GM23248 (cell line): ENCODE measurements around the gene CWC27. TPM values are rescaled to one million over a fixed set of nuclear protein-coding genes. Genes with fewer than 3 reads are reported as not detected.
A peak's percentile ranks its signal among the peaks of the same experiment; 100 is the strongest.

ENCODE experiments used
- DNase-seq: peaks from one replicate; pipeline ENCODE4 v3.0.0-alpha.2; 2015
- H2AFZ ChIP-seq: fragments of 200-600 bp; sonication (generic); 2 replicates; pipeline ENCODE4 v1.6.1; 2016; ENCODE audit warnings: antibody characterized with exemption
- H3F3A ChIP-seq: fragments of 200-600 bp; sonication (generic); 2 replicates; pipeline ENCODE4 v1.6.1; 2016; ENCODE audit warnings: mild to moderate bottlenecking, antibody characterized with exemption, mixed run types; ENCODE audit not compliant: insufficient read depth
- H3K27ac ChIP-seq: fragments of 200-600 bp; sonication (generic); 2 replicates; pipeline ENCODE4 v1.5.1; 2016; ENCODE audit warnings: mild to moderate bottlenecking
- H3K27me3 ChIP-seq: fragments of 200-600 bp; sonication (generic); replicated peaks from 2 replicates; pipeline ENCODE4 v1.6.1; 2016; ENCODE audit warnings: mild to moderate bottlenecking; ENCODE audit not compliant: insufficient read depth
- H3K36me3 ChIP-seq: fragments of 200-600 bp; sonication (generic); 2 replicates; pipeline ENCODE4 v1.6.1; 2016; ENCODE audit warnings: low read depth, mild to moderate bottlenecking
- H3K4me1 ChIP-seq: fragments of 200-600 bp; sonication (generic); 2 replicates; pipeline ENCODE4 v1.6.1; 2016; ENCODE audit warnings: mild to moderate bottlenecking; ENCODE audit not compliant: insufficient read depth
- H3K4me2 ChIP-seq: fragments of 200-600 bp; sonication (generic); one replicate; pipeline ENCODE4 v1.6.1; 2016; ENCODE audit warnings: mild to moderate bottlenecking; ENCODE audit not compliant: unreplicated experiment
- H3K4me3 ChIP-seq: fragments of 200-600 bp; sonication (generic); 2 replicates; pipeline ENCODE4 v1.5.1; 2016; ENCODE audit warnings: mild to moderate bottlenecking
- H3K79me2 ChIP-seq: fragments of 200-600 bp; sonication (generic); 2 replicates; pipeline ENCODE4 v1.6.1; 2016; ENCODE audit warnings: mild to moderate bottlenecking; ENCODE audit not compliant: insufficient read depth
- H3K9ac ChIP-seq: fragments of 200-600 bp; sonication (generic); 2 replicates; pipeline ENCODE4 v1.6.1; 2016; ENCODE audit warnings: mild to moderate bottlenecking
- H3K9me2 ChIP-seq: fragments of 200-600 bp; sonication (generic); 2 replicates; pipeline ENCODE4 v1.6.1; 2016; ENCODE audit warnings: mixed run types, mild to moderate bottlenecking, moderate library complexity; ENCODE audit not compliant: insufficient read depth
- H3K9me3 ChIP-seq: fragments of 200-600 bp; sonication (generic); one replicate; pipeline ENCODE4 v1.6.1; 2017; ENCODE audit warnings: low read depth
- H4K20me1 ChIP-seq: fragments of 200-600 bp; sonication (generic); 2 replicates; pipeline ENCODE4 v1.6.0; 2016; ENCODE audit not compliant: insufficient read depth
- EZH2 ChIP-seq: fragments of 200-600 bp; sonication (generic); IDR thresholded peaks from 2 replicates; pipeline ENCODE4 v1.6.1; 2018; ENCODE audit warnings: antibody characterized with exemption, mild to moderate bottlenecking; ENCODE audit not compliant: insufficient read depth, poor library complexity, severe bottlenecking
- EZH2phosphoT487 ChIP-seq: fragments of 200-600 bp; sonication (generic); IDR thresholded peaks from 2 replicates; pipeline ENCODE4 v1.6.1; 2018; ENCODE audit warnings: antibody characterized with exemption, moderate library complexity, mild to moderate bottlenecking, low read depth; ENCODE audit not compliant: insufficient read depth
- WGBS, 2 experiments: methylation state at CpG; one replicate each; pipeline ENCODE4 v1.1.6; 2015 to 2017; ENCODE audit warnings: low lambda C conversion rate in 2 of 2, low coverage in 1 of 2; ENCODE audit errors: missing lambda C conversion rate in 2 of 2; 5-methylcytosine and 5-hydroxymethylcytosine counted together
- in situ Hi-C: fragments of 300-500 bp; cut with MboI; formaldehyde crosslinking; loops from 2 replicates; pipeline ENCODE4 v1.15.0; 2020
- polyA plus RNA-seq: library from polyadenylated mRNA; unstranded; fragments of >200 nt; fragmentation: Nextera tagmentation; extraction: Ambion mirVana; gene quantifications from 2 replicates; pipeline ENCODE4 v1.2.1, GENCODE V29; 2016
- total RNA-seq: library from RNA; depleted of rRNA; stranded (reverse); fragments of >200 nt; shearing (Covaris generic); gene quantifications from 2 replicates; pipeline ENCODE4 v1.2.3, GENCODE V29; 2014

CWC27 gene
- total and polyA plus RNA-seq, 2 experiments from 2014 or later = 22.7 to 30.5 TPM

- Histone ChIP-seq H3K9me2 (no peaks in the 10 kb centered on the region), H4K20me1 (no peaks in the 10 kb centered on the region), H3K79me2 (no peaks in the 10 kb centered on the region), H3K9ac (no peak overlapping the region), H3F3A (peaks cover 9% of the 10 kb centered on the region), H3K4me3 (no peak overlapping the region), H3K36me3 (0 out of 2 replicates have a peak, but pooled peaks cover 8% of the 10 kb centered on the region), H2AFZ (no peak overlapping the region), H3K4me1 (no peaks in the 10 kb centered on the region), H3K9me3 (no peaks in the 10 kb centered on the region), H3K27me3 (no peaks in the 10 kb centered on the region), H3K27ac (no peak overlapping the region), H3K4me2 (no peak overlapping the region)
- DNase-seq = peak; percentile 8
- 71 to 78% methylated on average over 3 of the region's 3 CpGs for WGBS, 2 experiments
- in situ Hi-C loops = no loop called here
- no peak for TF ChIP-seq EZH2phosphoT487
Observed at GRCh38 chr5:64952951-64953673, 184.4 kb downstream of the CWC27 start.

GRCh38 chr5:64954518-64954917, 185.8 kb downstream of the CWC27 start:
- Histone ChIP-seq H3K4me1 (0 out of 2 replicates have a peak, but pooled peaks cover 12% of the 10 kb centered on the region), H3F3A (peaks cover 9% of the 10 kb centered on the region), H3K4me2 (no peak overlapping the region), H2AFZ (no peak overlapping the region), H3K27me3 (no peaks in the 10 kb centered on the region), H3K4me3 (no peak overlapping the region), H3K27ac (no peak overlapping the region), H3K9ac (no peak overlapping the region), H3K9me2 (no peaks in the 10 kb centered on the region), H4K20me1 (no peaks in the 10 kb centered on the region), H3K9me3 (no peaks in the 10 kb centered on the region), H3K79me2 (no peaks in the 10 kb centered on the region), H3K36me3 (0 out of 2 replicates have a peak, but pooled peaks cover 8% of the 10 kb centered on the region)
- in situ Hi-C loops = no loop called here
- DNase-seq = no peak
- WGBS, 2 experiments = 91 to 95% methylated on average over 1 of the region's 1 CpG
- TF ChIP-seq EZH2 = no peak
- TF ChIP-seq EZH2phosphoT487 = no peak

GRCh38 chr5:64958757-64959391, 190.1 kb downstream of the CWC27 start:
- in situ Hi-C loops = no loop called here
- peak overlapping the region; percentile 19; the same call in 1 of the 2 replicates for H3K27ac ChIP-seq

GRCh38 chr5:64963278-64963677, 194.5 kb downstream of the CWC27 start:
- no peaks in the 10 kb centered on the region for H3K27me3 ChIP-seq
- WGBS, 2 experiments = 85 to 92% methylated on average over 1 of the region's 1 CpG
- H3K79me2 ChIP-seq = no peaks in the 10 kb centered on the region
- H3K4me1 ChIP-seq = 0 out of 2 replicates have a peak, but pooled peaks cover 11% of the 10 kb centered on the region
- H2AFZ ChIP-seq = no peak overlapping the region
- peaks cover 19% of the 10 kb centered on the region for H3K36me3 ChIP-seq
- no peak for DNase-seq
- H3K9me2 ChIP-seq = no peaks in the 10 kb centered on the region
- H3K27ac ChIP-seq = no peak overlapping the region
- no peaks in the 10 kb centered on the region for H3F3A ChIP-seq
- peaks cover 9% of the 10 kb centered on the region for H3K9me3 ChIP-seq
- H4K20me1 ChIP-seq = no peaks in the 10 kb centered on the region
- in situ Hi-C loops = loop anchor here (10.0 kb wide), 1 partner anchor 522 kb away; the partner anchor contains the start of gene ADAMTS6
- no peak overlapping the region for H3K9ac ChIP-seq
- H3K4me3 ChIP-seq = no peak overlapping the region
- TF ChIP-seq EZH2 = no peak
- TF ChIP-seq EZH2phosphoT487 = no peak
- no peak overlapping the region for H3K4me2 ChIP-seq

More at GRCh38 chr5:64958757-64959391, 190.1 kb downstream of the CWC27 start:
- no peak for TF ChIP-seq EZH2phosphoT487
- no peak for TF ChIP-seq EZH2
- Histone ChIP-seq H3K4me2 (no peak overlapping the region), H3F3A (no peaks in the 10 kb centered on the region), H2AFZ (peak overlapping the region; percentile 40), H4K20me1 (no peaks in the 10 kb centered on the region), H3K4me3 (no peak overlapping the region), H3K36me3 (peaks cover 10% of the 10 kb centered on the region), H3K9ac (0 out of 2 replicates have a peak overlapping the region, but pooled peaks have one; percentile 11), H3K79me2 (no peaks in the 10 kb centered on the region), H3K4me1 (0 out of 2 replicates have a peak, but pooled peaks cover 12% of the 10 kb centered on the region), H3K9me2 (no peaks in the 10 kb centered on the region), H3K9me3 (peaks cover 3% of the 10 kb centered on the region), H3K27me3 (no peaks in the 10 kb centered on the region)
- peak; percentile 77 for DNase-seq
